Uterus (tissue), 4 donors: ENCODE data around the gene RNF126. TPM values are rescaled to one million over a fixed set of nuclear protein-coding genes. Genes with fewer than 3 reads are reported as not detected.

ENCODE experiments used
- DNase-seq, 2 donors: peaks; one replicate each; pipeline ENCODE4 v3.0.0-alpha.2; 2019 to 2020
- H3K27ac ChIP-seq, 2 donors: fragments of 200-600 bp; sonication (generic); 1 replicate in 1 of 2; 2 replicates in 1 of 2; pipeline ENCODE4 v1.5.1; 2016 to 2018
- H3K27me3 ChIP-seq, 2 donors: fragments of 200-600 bp; sonication (generic); one replicate each; pipeline ENCODE4 v1.5.1; 2018 to 2019; ENCODE audit warnings: control low read depth in 1 of 2
- H3K36me3 ChIP-seq, 2 donors: fragments of 200-600 bp; sonication (generic); one replicate each; pipeline ENCODE4 v1.5.1; 2019; ENCODE audit warnings: control low read depth in 1 of 2
- H3K4me1 ChIP-seq, 2 donors: fragments of 200-600 bp; sonication (generic); one replicate each; pipeline ENCODE4 v1.5.1; 2018 to 2019; ENCODE audit warnings: control low read depth in 1 of 2
- H3K4me3 ChIP-seq, 2 donors: fragments of 200-600 bp; sonication (generic); 1 replicate in 1 of 2; 2 replicates in 1 of 2; pipeline ENCODE4 v1.5.1; 2018 to 2019; ENCODE audit warnings: mild to moderate bottlenecking in 1 of 2
- H3K9me3 ChIP-seq, 2 donors: fragments of 200-600 bp; sonication (generic); one replicate each; pipeline ENCODE4 v1.5.1; 2019; ENCODE audit warnings: control low read depth in 1 of 2
- POLR2A ChIP-seq, 2 donors: fragments of 450-650 bp; IDR thresholded peaks; one replicate each; pipeline ENCODE4 v1.6.1; 2016; ENCODE audit warnings: antibody characterized with exemption in 2 of 2, mild to moderate bottlenecking in 1 of 2, moderate library complexity in 1 of 2
- intact Hi-C: fragments of 100-400 bp; cut with DNase I; formaldehyde crosslinking; loops from one replicate; pipeline ENCODE4 v1.15.1; 2023; ENCODE audit warnings: low total_unique reads
- total RNA-seq, 4 donors: library from RNA; depleted of rRNA in 3 of 4; stranded (reverse); fragments of >200 nt in 3 of 4; gene quantifications; one replicate each; pipeline versions ENCODE4 v1.1.0 to v1.2.4, GENCODE V29; 2014 to 2023
- TF ChIP-seq, protein P1 (sequence below), 4 experiments: fragments of 200-600 bp in 2 of 4; fragments of 450-650 bp in 2 of 4; sonication (generic) in 2 of 4; IDR thresholded peaks; one replicate each; pipeline ENCODE4 v1.5.1; 2016 to 2019; ENCODE audit warnings: antibody characterized with exemption in 4 of 4, mild to moderate bottlenecking in 2 of 4, moderate library complexity in 1 of 4
- donor health status: DM: yes; HTN: yes; CAD: no.

Gene RNF126
- total RNA-seq, 4 donors from 2014 or later = 9.5 to 44.3 (median 18.2) TPM

DNA sequence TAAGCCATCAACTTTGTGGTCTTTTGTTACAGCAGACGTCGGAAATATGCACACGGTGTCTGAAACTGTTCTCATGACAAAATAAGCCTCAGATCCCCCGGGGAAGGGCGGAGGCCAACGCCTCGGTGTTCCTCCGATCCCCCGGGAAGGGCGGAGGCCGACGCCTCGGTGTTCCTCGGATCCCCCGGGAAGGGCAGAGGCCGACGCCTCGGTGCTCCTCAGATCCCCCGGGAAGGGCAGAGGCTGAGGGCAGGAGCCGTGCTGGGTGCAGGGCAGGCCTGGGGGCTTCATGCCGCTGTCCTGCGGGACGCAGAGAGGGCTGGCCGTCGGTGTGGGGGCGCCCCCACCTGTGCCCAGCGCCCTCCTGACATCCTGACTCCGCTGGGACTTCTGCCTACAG is 18.7 kb downstream of the RNF126 start:
- no peak for DNase-seq
- Histone ChIP-seq H3K4me3 (no peak overlapping the region), H3K36me3 (no peaks in the 10 kb centered on the region), H3K4me1 (peaks cover 0 to 6% of the 10 kb centered on the region in 2 donors), H3K27ac (no peak overlapping the region), H3K27me3 (no peaks in the 10 kb centered on the region), H3K9me3 (no peaks in the 10 kb centered on the region)
- intact Hi-C loops = no loop called here
- no peak for TF ChIP-seq POLR2A (IDR thresholded peaks at IDR 0.05)
- TF ChIP-seq, protein P1, sequence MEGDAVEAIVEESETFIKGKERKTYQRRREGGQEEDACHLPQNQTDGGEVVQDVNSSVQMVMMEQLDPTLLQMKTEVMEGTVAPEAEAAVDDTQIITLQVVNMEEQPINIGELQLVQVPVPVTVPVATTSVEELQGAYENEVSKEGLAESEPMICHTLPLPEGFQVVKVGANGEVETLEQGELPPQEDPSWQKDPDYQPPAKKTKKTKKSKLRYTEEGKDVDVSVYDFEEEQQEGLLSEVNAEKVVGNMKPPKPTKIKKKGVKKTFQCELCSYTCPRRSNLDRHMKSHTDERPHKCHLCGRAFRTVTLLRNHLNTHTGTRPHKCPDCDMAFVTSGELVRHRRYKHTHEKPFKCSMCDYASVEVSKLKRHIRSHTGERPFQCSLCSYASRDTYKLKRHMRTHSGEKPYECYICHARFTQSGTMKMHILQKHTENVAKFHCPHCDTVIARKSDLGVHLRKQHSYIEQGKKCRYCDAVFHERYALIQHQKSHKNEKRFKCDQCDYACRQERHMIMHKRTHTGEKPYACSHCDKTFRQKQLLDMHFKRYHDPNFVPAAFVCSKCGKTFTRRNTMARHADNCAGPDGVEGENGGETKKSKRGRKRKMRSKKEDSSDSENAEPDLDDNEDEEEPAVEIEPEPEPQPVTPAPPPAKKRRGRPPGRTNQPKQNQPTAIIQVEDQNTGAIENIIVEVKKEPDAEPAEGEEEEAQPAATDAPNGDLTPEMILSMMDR (IDR thresholded peaks at IDR 0.05) = no peak

DNA sequence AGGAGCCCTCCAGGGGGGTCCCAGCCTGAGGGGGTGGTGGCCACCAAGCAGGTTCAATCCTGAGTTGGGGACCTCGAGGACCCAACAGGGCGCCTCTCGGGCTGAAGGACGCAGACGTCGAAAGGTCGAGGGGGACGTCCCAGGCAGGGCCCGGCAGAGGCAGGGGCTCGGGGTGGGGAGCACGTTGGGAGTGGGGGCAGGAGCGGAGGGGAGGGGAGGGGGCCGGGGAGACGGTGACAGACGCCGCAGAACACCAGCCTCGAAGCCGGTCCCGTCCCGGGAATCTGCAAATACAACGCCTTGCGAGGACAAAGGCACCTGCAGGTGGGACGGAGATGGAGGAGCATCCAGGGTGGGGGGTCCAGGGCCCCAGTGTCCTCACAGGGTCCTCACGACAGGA is 19.3 kb downstream of the RNF126 start:
- DNase-seq = no peak
- no peaks in the 10 kb centered on the region for H3K36me3 ChIP-seq
- TF ChIP-seq, protein P1 (IDR thresholded peaks at IDR 0.05) = no peak
- TF ChIP-seq POLR2A (IDR thresholded peaks at IDR 0.05) = no peak
- no peaks in the 10 kb centered on the region for H3K9me3 ChIP-seq
- H3K27ac ChIP-seq = no peak overlapping the region
- intact Hi-C loops = no loop called here
- no peaks in the 10 kb centered on the region for H3K27me3 ChIP-seq
- no peak overlapping the region for H3K4me3 ChIP-seq
- H3K4me1 ChIP-seq = peaks cover 0 to 12% of the 10 kb centered on the region in 2 donors

DNA sequence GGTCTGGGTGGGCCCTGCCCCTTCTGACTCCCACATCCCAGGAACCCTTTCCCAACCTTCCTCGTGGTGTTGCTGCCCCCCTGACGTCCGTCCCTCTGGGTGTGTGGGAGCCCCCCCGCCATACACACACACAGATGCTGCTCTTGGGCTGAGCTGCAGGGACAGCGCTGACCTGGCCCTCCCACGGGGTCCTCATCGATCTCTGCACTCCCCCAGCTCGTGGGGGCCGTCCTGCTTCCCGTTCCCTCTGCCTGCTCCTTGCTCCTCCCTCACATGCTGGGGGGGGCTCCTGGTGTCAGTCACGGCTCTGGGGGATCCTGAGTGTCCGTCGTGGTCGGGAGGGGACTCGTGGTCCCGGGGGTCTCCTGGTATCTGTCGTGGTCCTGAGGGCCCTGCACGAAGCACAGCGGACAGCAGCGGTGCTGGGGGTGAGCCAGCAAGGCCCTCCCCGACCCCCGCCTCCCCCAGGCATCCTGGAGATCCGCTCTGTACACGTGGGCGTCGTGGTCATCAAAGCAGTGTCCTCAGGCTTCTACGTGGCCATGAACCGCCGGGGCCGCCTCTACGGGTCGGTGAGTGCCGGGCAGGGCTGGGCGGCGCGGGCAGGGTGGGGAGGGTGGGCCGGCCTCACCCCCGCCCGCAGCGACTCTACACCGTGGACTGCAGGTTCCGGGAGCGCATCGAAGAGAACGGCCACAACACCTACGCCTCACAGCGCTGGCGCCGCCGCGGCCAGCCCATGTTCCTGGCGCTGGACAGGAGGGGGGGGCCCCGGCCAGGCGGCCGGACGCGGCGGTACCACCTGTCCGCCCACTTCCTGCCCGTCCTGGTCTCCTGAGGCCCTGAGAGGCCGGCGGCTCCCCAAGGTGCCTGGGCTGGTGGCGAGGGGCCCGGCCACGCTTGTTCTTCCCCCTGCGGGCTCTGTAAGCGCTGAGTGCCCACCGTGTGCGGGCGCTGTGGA is 20.0 kb downstream of the RNF126 start:
- Histone ChIP-seq H3K4me1 (peaks cover 0 to 15% of the 10 kb centered on the region in 2 donors), H3K27ac (peak overlapping the region in 1 of 2 donors; percentile 29), H3K4me3 (no peak overlapping the region), H3K9me3 (no peaks in the 10 kb centered on the region), H3K27me3 (no peaks in the 10 kb centered on the region), H3K36me3 (no peaks in the 10 kb centered on the region)
- no peak for TF ChIP-seq POLR2A (IDR thresholded peaks at IDR 0.05)
- TF ChIP-seq, protein P1 (IDR thresholded peaks at IDR 0.05) = no peak
- DNase-seq = no peak
- intact Hi-C loops = no loop called here

DNA sequence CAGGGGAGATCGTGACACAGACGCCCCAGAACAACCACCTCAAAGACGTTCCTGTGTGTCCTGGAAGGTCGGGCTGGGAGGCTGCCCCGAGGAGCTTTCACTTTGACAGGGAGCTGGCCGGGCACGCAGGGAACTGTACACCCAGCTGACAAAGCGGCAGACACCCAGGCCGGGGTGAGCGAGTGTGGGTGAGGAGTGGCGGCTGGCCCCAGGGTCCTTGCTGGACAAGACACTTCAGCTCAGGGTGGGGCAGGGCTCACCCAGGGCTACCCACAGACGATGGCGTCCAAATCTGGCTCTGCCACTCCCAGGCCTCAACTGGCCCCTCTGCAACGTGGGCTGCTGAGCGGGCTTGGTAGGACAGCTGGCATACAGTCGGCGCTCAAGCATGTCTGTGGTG is 21.3 kb downstream of the RNF126 start:
- H3K27ac ChIP-seq = no peak overlapping the region
- H3K4me3 ChIP-seq = no peak overlapping the region
- DNase-seq = no peak
- H3K9me3 ChIP-seq = no peaks in the 10 kb centered on the region
- H3K4me1 ChIP-seq = peaks cover 0 to 15% of the 10 kb centered on the region in 2 donors
- TF ChIP-seq, protein P1 (IDR thresholded peaks at IDR 0.05) = no peak
- TF ChIP-seq POLR2A (IDR thresholded peaks at IDR 0.05) = no peak
- intact Hi-C loops = no loop called here
- no peaks in the 10 kb centered on the region for H3K27me3 ChIP-seq
- H3K36me3 ChIP-seq = no peaks in the 10 kb centered on the region

DNA sequence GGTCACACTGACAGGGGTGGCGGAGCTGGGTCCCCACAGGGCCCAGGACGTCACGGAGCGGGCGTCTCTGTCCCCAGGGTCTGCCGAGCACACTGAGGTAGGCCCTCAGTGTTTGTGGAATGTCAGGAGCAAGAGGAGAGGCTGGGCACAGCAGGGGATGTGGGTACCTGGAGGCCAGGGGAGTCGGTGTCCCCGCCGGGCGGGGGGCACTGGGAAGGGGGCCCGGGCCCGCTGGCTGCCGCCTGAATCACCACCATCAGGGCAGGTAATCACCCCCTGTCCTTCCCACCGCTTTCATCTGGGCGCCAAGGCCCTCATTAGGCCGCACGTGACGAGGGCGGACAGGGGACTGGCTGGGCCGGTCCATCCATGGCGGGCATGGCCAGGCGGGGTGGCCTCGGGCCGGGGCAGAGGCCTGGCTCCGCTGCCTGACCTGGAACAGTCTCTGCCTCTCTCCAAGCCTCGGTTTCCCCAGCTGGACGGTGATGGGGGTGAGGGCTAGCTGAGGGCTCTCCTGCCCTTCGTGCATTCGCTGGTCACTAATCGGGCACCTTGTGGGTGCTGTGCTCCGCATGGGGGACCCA is 22.3 kb downstream of the RNF126 start:
- H3K27me3 ChIP-seq = no peaks in the 10 kb centered on the region
- H3K27ac ChIP-seq = peak overlapping the region in 1 of 2 donors; percentile 64
- no peak for DNase-seq
- peaks cover 0 to 15% of the 10 kb centered on the region in 2 donors for H3K4me1 ChIP-seq
- no peaks in the 10 kb centered on the region for H3K36me3 ChIP-seq
- no peak for TF ChIP-seq POLR2A (IDR thresholded peaks at IDR 0.05)
- TF ChIP-seq, protein P1 (IDR thresholded peaks at IDR 0.05) = no peak
- no peaks in the 10 kb centered on the region for H3K9me3 ChIP-seq
- intact Hi-C loops = no loop called here
- no peak overlapping the region for H3K4me3 ChIP-seq
